HG03280 (cell line): Measurements from ENCODE around the gene EHD1.

ENCODE experiments used
- ATAC-seq: cut with Tn5 transposase; IDR thresholded peaks from one replicate; pipeline ENCODE4 v1.9.1; 2021; ENCODE audit warnings: mild to moderate bottlenecking, moderate library complexity; ENCODE audit not compliant: unreplicated experiment

EHD1 gene

DNA sequence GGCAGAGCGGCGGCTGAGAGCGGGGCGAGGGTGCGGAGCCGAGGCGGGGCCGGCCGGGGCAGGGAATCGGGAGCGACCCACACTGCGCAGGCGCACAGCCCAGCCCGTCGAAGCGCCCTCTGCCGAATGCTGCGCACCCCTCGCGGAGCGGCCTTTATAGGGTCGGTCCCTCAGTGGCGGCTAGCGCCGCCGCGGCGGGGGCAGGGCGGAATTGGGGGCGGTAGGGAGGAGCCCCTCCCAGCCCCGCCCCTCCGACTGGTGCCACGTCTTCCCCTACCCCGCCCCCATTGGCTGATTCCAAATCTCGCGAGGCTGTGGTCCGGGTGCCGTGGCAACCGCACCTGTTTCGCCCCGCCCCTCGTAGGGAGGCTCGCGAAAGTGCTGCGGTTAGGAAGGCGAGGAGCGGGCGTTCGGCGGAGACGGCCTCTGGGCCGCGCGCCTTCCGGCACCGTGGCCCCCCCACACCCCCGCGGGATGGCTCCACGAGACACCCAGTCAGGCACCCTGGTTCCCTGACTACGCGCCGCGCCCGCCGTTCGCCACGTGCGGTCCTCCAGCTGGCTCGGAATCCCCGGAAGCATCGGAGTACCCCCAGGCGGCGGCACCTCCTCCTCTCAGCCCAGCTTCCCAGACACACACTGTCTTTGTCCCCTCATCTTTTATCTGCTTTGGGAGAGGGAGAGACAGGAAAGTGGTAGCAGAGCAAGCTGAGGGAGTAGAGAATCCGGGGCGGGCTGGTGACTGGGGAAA is at the start of gene EHD1:
Gene EHD1 (minus strand): TSS at position 128 of the 750 bp plus-strand sequence. CDS start 157 bp downstream, outside the sequence.
- peak; percentile 71 for ATAC-seq

DNA sequence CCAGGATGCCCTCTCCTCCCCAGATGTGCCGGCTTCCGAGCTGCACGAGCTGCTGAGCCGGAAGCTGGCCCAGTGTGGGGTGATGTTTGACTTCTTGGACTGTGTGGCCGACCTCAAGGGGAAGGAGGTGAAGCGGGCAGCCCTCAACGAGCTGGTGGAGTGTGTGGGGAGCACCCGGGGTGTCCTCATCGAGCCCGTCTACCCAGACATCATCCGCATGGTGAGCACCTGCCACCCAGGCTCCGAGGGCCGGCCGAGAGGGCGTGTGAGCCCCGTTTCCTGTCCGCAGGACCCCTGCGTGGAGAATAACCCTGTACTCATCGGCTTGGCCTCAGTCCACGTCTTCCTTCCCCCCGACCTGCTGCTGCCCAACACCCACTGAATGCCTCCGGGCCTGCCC is 48.3 kb upstream of the EHD1 start:
- no peak for ATAC-seq

DNA sequence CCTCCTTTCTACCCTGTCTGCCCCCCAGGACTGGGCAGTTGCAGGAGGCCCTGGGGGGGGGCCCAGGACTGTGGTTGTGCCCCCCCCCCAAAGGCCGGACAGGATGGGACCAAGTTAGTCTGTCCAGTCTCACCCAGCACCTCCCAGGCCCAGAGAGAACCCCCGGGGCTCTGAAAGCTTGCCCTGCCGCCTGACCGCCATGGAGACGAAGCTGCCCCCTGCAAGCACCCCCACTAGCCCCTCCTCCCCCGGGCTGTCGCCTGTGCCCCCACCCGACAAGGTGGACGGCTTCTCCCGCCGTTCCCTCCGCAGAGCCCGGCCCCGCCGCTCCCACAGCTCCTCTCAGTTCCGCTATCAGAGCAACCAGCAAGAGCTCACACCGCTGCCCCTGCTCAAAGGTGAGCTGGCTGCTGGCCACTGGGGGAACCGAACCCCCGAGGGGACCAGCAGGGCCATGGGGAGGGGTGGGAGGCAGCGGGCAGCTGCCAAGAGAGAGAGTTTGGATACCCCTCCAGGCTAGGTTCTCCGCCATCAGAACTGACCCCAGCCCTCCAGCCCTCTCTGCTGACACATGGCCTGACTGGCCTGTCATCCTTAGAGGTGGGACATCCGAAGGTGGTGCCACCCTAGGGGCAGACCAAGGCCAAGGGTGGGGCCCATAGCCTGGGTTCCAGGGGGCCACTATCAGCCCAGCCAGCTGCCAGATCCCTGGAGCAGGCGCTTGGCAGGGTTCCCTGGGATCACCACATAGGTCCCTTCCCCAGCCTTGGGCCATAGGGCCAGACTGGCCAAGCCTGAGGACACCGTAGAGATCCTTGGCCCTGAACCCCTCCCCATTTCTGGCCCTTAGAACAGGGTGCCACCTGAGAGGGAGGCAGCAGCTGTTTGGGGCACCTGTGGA is 47.4 kb upstream of the EHD1 start:
- ATAC-seq = no peak

DNA sequence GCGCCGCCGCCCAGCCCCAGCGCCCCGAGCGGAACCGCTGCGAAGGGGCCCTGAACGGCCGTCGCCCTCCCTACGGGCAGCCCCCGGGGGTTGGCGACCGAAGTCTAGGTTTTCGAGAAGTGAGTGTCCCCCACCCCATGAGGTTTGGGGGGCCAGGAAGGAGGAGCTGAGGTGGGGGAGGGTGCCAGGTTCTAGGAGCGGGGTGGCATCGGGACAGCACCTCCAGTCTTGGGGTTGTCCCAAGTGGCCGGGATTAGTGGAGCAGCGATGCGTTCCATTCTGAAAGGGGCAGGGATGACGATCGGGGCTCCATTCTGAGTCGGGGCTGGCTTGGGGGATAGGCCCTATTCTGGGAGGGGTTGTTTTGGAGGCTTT is 46.5 kb upstream of the EHD1 start:
- no peak for ATAC-seq

DNA sequence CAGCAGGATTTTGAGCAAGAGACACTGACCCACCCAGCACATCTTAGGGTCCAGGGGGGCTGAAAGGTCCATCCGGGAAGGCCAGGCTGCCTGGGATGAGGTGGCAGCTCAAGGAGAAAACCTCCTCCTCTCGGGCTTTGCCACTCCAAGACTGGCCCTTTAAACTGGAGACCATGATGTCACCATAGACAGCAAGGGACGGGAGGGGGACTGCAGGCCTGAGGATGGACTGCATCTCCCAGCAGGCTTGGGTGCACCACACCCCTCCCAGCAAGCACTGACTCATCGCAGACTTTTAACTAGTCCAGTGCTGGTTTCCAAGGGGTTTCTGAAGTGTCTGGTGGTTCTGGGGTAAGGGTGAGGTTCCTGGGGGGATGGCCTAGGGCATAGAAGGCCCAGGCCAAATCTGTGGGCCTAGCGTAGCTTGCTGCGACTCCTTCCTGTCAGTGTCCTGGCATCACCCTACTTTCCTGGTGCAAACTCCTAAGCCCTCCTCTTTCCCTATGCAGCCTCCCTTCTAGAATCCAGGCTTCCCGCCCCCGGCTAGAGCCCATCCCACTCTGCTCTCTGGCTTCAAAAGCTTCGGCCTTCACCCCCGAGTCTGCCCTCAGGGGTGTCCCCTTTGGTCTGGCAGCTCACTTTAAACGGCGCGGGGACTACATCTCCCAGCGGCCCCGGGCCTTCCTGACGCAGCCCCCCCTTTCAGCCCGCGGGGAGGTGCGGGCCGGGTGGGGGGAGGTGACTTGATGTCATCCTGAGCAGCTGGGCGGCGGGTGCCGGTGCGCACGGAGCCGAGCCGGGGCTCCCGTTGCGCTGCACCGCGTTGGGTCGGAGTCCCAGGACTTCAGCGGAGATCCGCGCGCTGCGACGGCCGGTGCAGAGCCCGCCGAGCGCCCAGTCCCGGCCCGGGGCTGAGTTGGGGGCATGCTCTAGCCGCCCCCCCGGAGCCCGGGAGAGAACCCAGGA is 45.8 kb upstream of the EHD1 start, which contains the start of gene PPP2R5B:
Gene PPP2R5B (plus strand): TSS at position 746 of the 966 bp plus-strand sequence. CDS start 1,046 bp downstream, outside the sequence.
- peak; percentile 79 for ATAC-seq

DNA sequence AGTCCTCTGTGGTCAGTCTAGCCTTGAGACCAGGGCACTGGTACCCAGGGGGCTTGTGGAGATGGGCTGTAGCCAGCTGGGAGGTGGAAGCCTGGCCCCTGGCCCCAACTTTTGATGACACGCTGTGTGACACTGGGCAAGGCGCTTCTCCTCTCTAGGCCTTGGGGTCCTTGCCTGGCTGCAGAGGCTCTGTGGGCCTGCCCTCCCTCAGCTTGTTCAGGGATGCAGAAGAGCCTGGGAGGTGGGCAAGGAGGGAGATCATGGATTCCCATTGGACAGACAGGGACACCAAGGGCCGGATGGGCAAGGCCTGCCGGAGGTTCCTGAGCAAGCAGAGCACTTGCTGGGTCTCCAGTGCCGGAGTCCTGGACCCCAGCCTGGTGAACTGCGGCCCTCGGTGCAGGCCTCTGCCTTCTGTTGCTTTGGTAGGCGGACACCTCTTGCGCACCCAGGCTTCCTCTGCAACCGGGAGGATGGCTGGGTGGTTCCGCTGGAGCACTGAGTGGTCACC is 44.8 kb upstream of the EHD1 start:
- no peak for ATAC-seq

DNA sequence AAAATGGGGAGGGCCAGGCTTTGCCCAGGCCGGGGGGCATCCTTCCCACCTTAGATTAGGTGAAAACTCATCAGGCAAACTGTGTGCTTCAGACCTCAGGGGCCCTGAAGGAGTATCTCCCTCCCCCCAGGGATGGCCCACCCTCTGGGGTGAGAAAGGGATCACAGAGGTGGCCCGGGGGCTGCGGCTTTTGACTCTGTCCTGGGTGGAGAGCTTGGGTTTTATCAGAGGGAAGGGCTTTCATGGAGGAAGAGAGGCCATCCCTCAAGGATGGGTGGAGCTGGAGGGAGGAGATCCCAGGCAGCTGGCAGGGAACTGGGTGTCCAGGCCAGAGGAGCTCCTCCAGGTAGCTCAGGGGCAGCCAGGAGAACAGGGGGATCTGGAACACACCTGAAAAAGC is 43.0 kb upstream of the EHD1 start:
- ATAC-seq = no peak

DNA sequence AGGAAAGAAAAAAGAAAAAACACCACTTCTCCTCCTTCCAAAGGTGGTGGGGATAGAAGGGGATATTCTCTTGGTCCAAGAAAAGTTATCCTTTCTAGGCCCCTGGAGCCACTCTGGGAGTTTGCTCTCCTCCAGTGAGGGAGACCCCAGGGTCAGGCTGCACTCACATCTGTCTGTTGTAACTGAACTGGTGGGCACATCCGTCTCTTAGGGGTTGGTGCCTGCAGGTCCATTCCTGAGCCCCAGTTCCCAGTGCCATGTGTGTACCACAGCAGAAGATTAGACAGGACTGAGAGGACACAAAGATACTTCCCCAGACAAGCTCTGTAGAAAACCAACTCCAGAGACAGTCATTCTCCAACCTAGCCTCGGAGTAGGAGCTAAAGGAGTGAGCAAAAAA is 41.7 kb upstream of the EHD1 start:
- no peak for ATAC-seq

DNA sequence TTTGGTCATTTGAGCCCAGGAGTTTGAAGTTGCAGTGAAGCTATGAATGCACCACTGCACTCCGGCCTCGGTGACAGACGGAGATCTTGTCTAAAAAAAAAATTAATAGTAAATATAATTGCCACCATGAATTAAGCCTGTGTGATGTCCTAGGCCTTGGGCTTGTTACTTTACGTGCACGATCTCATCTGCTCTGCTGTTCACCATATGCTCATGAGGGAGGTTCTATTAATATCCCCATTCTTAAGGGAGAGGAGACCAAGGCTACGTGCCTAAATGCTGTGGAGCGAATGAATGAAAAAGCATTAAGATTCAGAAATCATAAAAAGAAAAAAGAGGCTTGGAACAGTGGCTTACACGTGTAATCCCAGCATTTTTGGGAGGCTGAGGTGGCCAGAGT is 41.2 kb upstream of the EHD1 start:
- no peak for ATAC-seq

DNA sequence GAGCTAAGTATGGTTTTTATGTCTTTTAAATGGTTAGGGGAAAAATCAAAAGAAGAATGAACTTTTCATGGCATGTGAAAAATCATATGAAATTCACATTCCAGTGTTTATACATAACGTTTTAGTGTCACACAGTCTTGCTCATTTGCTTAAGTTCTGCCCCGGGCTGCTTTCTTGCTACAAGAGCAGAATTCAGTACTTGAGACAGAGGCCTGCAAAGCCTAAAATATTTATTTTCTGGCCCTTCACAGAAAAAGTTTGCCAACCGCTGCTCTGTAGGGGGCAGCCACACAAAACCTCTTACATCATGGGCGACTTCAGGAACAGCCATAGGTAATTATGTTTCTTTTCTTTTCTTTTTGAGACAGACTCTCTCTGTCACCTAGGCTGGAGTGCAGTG is 39.6 kb upstream of the EHD1 start:
- ATAC-seq = no peak

DNA sequence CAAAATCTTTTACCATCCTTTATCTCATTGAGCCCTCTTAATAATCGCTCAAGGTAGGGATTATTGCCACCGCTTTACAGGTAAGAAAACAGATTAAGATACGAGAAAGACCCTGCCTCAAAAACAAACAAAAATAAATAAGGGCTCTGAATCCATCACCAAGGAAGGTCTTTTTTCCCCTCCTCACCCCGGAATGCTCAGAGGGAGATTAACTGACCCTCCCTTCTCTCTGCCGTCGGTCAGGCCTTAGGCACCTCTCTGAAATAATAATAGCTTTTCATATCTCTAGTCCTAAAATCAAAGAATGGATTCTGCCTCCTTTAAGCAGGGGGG is 39.2 kb upstream of the EHD1 start:
- ATAC-seq = no peak

DNA sequence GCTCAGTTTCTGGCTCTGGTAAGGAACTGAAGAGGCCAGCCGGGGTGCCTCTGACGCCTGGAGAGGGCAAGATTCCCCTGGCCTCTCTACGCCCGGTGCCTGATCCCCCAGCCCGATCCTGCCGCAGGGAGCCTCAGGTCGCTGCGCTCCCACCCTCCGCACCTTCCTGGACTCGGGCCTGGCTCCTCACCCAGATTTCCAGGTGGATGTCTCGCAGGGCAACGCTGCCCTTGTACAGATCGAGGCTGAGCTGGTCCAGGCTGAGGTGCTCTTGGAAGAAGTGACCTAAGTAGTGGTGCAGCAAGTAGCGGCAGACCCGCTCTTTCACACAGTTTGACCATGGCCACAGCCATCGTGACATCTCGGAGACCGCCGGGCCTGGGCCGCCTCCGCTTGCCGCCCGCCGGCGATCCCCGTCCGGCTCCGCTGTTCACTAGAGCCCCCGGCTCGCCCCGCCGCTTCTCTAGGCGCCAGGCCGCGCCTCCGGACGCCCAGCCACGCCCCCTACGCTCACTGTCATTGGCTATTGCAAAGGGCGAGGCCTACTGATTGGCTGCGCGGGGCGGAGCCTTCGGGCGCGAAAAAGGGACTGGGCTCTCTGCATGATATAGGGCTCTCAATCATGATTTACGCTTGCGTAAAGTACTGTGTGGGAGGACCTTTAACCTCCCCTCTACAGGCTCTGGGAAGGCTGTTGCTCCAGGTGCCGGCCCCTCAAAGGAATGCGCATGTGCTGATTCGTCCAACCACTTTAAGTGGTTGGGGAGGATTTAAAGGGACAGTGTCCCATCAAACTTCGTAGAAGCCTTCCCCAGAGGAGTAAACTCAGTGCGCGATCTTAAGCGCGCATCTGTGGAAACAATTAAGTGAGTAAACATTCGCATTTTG is 38.6 kb upstream of the EHD1 start, which contains the start of gene ATG2A:
Gene ATG2A (minus strand): TSS at position 435 of the 888 bp plus-strand sequence. CDS start 74 bp downstream, at position 361.
- peak; percentile 94 for ATAC-seq

DNA sequence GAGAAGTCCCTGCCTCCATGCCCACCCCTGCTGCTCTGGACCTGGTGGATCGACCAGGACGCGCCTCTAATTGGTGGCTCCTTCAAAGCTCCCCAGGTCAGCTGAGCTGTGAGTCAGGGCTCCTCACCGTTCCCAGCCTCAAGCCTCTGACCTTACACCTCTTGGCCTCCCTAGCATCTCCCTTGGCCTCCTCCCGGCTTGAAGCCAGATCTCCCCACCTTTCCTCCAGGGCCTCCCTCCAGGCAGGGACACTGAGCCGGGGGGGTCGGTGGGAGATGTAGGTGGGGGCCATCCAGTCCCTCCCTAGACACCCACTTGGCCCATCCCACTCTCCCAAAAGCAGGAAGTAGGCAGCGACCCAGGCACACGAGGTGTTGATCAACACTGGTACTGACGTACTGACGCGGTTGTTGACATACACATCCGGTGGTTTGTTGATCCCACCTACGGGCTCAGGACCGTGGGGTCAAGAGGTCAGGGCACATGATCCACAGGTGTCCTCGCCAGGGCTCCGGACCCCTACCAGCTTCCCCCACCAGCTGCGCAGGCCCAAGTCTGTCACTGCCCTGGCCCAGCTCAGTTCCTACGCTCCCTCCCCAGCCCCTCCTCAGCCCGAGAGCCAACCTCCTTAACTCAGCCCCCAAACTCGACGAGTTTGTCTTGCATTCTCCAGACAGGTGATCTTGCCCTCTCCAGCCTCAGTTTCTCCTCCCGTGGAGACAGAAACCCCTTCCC is 37.8 kb upstream of the EHD1 start:
- ATAC-seq = no peak

DNA sequence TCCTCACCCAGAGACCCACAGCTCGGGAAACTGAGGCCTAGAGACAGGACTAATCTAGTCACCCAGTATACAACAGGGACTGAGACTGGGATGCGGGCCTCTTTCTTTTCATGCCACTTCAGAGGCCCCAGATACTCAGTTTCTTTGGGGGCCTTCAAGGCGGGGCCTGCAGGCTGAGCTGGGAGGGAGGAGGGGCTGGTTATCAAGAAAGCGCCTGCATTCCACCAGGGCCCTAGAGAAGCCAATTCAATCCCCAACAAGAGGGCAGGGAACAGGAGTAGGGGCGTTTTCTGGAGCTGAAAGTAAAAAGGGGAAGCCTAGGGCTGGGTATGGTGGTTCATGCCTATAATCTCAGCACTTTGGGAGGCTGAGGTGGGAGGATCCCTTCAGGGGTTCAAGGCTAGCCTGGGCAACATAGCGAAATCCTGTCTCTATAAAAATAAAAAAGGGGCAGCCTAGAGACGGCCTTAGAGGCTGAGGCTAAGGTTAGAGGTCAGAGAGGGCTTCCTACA is 37.0 kb upstream of the EHD1 start:
- no peak for ATAC-seq

DNA sequence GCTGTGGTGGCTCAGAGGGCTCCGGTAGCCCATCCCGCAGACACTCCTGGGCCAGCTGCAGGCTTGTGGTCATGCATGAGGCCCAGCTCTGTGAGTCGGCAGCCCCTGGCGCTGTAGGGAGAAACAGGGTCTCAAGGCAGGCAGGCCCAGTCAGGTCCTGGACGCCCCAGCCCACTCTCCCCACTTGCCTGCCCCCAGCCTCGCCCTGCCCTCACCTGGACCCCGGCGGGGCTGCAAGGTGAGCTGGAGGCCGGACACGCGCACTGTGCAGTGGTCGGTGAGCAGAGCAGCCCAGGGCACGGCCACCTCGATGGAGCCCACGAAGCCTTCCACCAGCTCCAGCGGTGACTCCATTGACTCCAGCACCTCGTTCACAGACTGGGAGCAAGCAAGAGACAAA is 35.7 kb upstream of the EHD1 start:
- no peak for ATAC-seq

DNA sequence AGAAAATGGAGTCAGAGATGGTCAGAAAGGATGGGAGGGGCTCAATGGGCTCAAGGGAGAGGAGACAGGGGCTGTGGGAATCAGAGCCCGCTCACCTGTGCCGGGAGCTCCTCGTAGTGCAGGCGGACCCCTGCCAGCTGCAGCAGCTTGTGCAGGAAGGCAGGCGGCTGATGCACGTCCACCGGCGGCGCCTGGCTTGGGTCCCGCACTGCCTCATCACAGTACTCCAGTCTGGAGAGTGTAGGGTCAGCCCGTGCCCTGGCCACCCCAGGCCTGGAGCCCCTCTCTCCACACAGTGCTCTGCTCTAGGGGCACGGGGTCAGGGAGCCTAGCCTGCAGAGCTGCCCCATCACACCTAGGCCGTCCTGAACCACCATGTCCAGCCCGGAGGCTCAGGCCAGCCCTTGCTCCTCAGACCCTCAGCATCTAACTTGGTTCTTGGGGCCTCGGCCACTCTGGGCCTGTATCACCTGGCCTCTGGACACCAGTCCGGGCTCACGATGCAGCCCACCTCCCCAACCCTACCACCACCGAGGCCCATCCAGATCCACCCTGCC is 34.8 kb upstream of the EHD1 start:
- no peak for ATAC-seq

DNA sequence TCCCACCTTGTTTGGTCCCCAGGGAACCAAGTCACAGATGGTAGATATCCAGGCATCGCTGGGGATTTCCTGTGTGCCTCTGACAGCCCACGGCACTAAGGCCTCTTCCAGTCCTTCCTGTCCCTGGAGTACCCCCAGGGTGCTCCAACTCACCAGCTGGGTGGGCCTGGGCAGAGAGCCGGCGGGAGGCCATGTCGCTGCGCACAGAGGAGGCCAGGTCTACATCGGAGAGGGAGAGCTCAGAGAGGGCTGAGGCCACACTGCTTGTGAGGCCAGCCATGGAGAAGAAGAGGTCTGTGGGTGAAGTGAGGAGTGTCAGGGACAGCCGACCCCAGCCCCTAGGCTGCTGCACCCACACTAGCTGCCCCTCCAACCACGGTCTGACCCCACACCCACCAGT is 33.3 kb upstream of the EHD1 start:
- no peak for ATAC-seq

DNA sequence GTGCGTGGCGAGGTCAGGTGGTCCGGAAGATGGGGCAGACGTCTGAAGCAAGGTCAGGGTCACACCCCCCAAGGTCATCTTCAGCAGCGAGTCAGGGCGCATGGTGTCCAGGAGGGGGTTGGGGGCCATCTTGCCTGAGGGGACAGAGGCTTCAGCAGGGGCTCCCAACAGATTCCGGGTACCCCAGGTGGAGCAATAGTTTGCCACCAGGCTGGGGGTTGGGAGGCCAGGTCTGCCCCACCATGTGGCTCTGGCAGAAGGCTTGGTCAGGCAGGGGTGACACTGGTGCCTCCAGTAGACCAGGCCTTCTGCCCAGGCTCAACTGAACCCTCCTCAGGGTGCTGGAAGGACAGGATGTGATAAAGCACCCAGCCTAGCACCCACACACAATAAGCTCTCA is 32.7 kb upstream of the EHD1 start:
- no peak for ATAC-seq
